H1 (cell line): ENCODE results near the gene PRKAR1B. TPM values are rescaled to one million over a fixed set of nuclear protein-coding genes. Genes with fewer than 3 reads are reported as not detected.

Experiments used
- GABPA ChIP-seq: IDR thresholded peaks from 2 replicates; pipeline ENCODE4 v1.6.1; 2011; ENCODE audit warnings: mild to moderate bottlenecking, low read length, moderate library complexity, borderline replicate concordance; ENCODE audit not compliant: insufficient read depth
- HDAC2 ChIP-seq, 2 experiments: fragments of 300-600 bp in 1 of 2; sonication (generic) in 1 of 2; IDR thresholded peaks; 2 replicates each; pipeline ENCODE4 v1.6.1; 2011 to 2012; ENCODE audit warnings: low read depth in 2 of 2, low read length in 2 of 2, mild to moderate bottlenecking in 2 of 2, moderate library complexity in 2 of 2, borderline replicate concordance in 1 of 2, inconsistent platforms in 1 of 2
- RFX5 ChIP-seq: IDR thresholded peaks from 2 replicates; pipeline ENCODE4 v1.6.1; 2011; ENCODE audit warnings: low read depth, low read length, improper control_type of control experiment, borderline replicate concordance
- polyA plus RNA-seq, 7 experiments: library from polyadenylated mRNA; depleted of rRNA in 3 of 7; stranded (reverse) in 5 of 7; unstranded in 2 of 7; fragments of >200 nt in 5 of 7; fragments of 200-250 nt in 2 of 7; gene quantifications; 1 replicate in 5 of 7; 2 replicates in 1 of 7; 4 replicates in 1 of 7; pipeline versions ENCODE4 v1.2.1 to v1.2.3, GENCODE V29; 2011 to 2013; ENCODE audit warnings: missing spikeins in 2 of 7, mixed read lengths in 2 of 7
- total RNA-seq: library from RNA; stranded (reverse); fragmentation: NEBNext Ultra II Directional; extraction: Animal tissue kit (Norgen Biotek cat#: 25700); gene quantifications from 2 replicates; pipeline ENCODE4 v1.2.1, GENCODE V29; 2021

PRKAR1B gene
- total and polyA plus RNA-seq, 2 of the 8 experiments (the other 6 are each of a cell fraction or from before 2014, with no cell fraction given) = 12.3 to 55.7 TPM

DNA sequence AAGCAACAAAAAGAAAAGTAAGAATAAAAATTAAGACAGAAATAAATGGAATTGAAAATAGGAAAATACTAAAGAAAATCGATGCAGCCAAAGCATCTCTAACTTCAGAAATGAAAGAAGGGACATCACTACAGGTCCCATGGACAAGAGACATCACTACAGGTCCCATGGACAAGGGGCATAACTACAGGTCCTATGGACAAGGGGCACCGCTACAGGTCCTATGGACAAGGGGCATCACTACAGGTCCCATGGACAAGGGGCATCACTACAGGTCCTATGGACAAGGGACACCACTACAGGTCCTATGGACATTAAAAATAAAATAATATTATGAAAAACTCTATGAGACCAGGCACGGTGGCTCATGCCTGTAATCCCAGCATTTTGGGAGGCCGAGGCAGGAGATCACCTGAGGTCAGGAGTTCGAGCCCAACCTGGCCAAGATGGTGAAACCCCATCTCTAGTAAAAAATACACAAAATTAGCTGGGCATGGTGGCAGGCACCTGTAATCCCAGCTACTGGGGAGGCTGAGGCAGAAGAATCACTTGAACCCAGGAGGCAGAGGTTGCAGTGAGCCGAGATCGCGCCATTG, 101.6 kb downstream of the PRKAR1B start (continued):
- TF ChIP-seq GABPA = no peak
- no peak for TF ChIP-seq RFX5
- no peak for TF ChIP-seq HDAC2 (IDR thresholded peaks at IDR 0.05; ENCODE audit: borderline replicate concordance in 1 of 2, low read depth in 2 of 2, low read length in 2 of 2)
